Omental fat pad (tissue), 4 donors: Measurements from ENCODE around the gene PHC1. TPM values are rescaled to one million over a fixed set of nuclear protein-coding genes. Genes with fewer than 3 reads are reported as not detected.

ENCODE experiments used
- ATAC-seq: fragments of 150-250 bp; one replicate; pipeline ENCODE4 v1.9.1; 2016; ENCODE audit warnings: mild to moderate bottlenecking, moderate library complexity; ENCODE audit not compliant: low FRiP score
- DNase-seq: peaks from one replicate; pipeline ENCODE4 v3.0.0-alpha.2; 2019; ENCODE audit warnings: low spot score
- total RNA-seq, 4 donors: library from RNA; depleted of rRNA; stranded (reverse); fragments of >200 nt; gene quantifications; one replicate each; pipeline ENCODE4 v1.1.0, GENCODE V29; 2016
- TF ChIP-seq, protein P1 (sequence below), 3 donors: fragments of 450-650 bp; IDR thresholded peaks; one replicate each; pipeline ENCODE4 v1.5.1; 2016 to 2017; ENCODE audit warnings: antibody characterized with exemption in 3 of 3, mild to moderate bottlenecking in 3 of 3, moderate library complexity in 2 of 3

Gene PHC1
- total RNA-seq, 4 donors from 2014 or later = 19.3 to 30.3 (median 25.8) TPM

GRCh38 chr12:8987163-8987562, 72.9 kb downstream of the PHC1 start:
- DNase-seq (no peak), ATAC-seq (no peak)
- TF ChIP-seq, protein P1, sequence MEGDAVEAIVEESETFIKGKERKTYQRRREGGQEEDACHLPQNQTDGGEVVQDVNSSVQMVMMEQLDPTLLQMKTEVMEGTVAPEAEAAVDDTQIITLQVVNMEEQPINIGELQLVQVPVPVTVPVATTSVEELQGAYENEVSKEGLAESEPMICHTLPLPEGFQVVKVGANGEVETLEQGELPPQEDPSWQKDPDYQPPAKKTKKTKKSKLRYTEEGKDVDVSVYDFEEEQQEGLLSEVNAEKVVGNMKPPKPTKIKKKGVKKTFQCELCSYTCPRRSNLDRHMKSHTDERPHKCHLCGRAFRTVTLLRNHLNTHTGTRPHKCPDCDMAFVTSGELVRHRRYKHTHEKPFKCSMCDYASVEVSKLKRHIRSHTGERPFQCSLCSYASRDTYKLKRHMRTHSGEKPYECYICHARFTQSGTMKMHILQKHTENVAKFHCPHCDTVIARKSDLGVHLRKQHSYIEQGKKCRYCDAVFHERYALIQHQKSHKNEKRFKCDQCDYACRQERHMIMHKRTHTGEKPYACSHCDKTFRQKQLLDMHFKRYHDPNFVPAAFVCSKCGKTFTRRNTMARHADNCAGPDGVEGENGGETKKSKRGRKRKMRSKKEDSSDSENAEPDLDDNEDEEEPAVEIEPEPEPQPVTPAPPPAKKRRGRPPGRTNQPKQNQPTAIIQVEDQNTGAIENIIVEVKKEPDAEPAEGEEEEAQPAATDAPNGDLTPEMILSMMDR (IDR thresholded peaks at IDR 0.05) = no peak

DNA sequence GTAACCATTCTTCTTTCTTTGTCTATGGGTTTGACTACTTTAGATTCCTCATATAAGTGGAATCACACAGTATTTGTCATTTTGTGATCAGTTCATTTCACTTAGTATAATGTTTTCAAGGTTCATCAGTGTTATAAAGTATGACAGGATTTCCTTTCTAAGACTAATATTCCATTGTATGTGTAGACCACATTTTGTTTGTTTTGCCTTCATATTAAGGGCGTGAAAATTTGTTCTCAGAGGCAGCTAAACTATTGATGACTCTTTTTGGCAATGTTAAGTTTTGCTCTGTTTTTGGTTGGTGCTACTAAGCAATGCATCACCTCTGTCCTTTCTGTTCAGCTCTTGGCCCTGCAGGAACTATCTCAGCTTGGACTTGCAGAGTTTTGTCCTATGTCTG, 73.4 kb downstream of the PHC1 start:
- no peak for ATAC-seq

GRCh38 chr12:8989413-8989812, 75.1 kb downstream of the PHC1 start, which contains the start of gene KLRG1:
KLRG1 (plus strand) TSS chr12:8989546; CDS start chr12:8989636, 90 bp downstream.
- no peak for DNase-seq
- ATAC-seq = no peak
- TF ChIP-seq, protein P1 (IDR thresholded peaks at IDR 0.05) = no peak

More for the DNA sequence above, 73.4 kb downstream of the PHC1 start:
- TF ChIP-seq, protein P1 (IDR thresholded peaks at IDR 0.05) = no peak
- no peak for DNase-seq

Other genes with a start within 250 kb of the PHC1 start
- gene RIMKLB, start 216.5 kb upstream of the PHC1 start, total RNA-seq = 100 to 1,000 TPM in 1 of 4 donors, 10 to 100 TPM in 3; 53.9 to 202 (median 62.6) TPM
- not detected for gene A2ML1, start 91.9 kb upstream of the PHC1 start, total RNA-seq
- 100 to 1,000 TPM in 3 of 4 donors, 10 to 100 TPM in 1; 87.9 to 141 (median 109) TPM for gene M6PR, start 35.1 kb downstream of the PHC1 start, total RNA-seq
- gene KLRG1, start 75.0 kb downstream of the PHC1 start, total RNA-seq = 10 to 100 TPM in 1 of 4 donors, 1 to 10 TPM in 3; 2.3 to 17.0 (median 6.3) TPM
- gene A2M, start 201.4 kb downstream of the PHC1 start, total RNA-seq = 100 to 1,000 TPM; 178 to 694 (median 529) TPM